GM18861 (cell line): ENCODE measurements around the gene ENOX1.

Experiments
- ATAC-seq: cut with Tn5 transposase; IDR thresholded peaks from one replicate; pipeline ENCODE4 v1.9.1; 2021; ENCODE audit not compliant: unreplicated experiment

Gene ENOX1

DNA sequence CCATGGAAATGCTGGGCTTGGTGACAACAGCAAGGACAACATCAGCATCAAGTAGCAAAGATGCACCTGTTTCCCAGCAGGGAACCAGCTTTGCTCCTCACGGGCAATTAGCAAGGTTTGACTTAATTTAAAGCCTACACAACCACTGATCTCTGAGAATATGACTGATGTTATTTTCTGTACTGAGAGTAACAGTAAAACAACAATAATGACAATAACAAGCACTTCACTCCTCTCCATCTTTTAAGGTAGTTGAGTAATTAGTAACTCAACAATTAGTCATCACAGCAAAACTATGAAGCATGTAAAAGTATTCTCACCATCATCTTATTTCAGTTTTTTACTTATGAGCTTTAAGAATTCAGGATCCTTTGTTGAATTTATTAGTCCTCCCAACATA lies 37.3 kb downstream of the ENOX1 start:
- ATAC-seq = no peak

DNA sequence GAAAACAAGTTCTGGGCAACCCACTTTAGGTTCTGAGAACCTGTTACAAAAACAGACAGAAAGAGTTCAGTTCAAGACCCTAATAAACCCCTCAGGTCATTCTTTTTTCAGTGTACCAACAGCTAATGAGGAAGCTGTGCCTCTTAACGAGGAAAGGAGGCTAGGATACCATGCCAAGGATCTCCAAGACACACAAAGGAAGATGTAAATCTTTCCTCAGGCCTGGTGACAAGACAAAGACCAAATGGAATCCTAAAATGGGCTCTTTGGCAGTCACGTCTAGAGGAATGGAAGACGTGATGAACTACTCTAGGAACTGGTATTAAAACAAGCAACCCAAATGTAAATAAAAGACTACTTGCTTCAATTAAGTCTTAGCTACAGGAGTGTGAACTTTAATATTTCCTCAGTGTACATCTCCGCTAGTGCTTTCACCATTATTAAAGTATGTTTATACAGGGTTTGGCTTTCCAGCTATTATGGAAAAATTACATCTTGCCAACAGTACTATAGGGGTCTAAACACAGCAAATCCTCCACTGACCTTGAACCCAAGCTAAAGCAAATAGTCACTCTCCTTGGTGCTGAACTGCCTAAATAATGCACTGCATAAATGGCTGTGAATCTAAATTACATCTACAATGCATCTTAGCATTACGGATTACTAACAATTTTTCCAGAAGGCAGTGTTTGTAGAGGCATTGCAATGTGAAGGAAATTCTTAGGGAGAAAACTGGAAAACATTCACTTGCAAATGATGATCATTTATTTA lies 42.3 kb downstream of the ENOX1 start:
- ATAC-seq = no peak

DNA sequence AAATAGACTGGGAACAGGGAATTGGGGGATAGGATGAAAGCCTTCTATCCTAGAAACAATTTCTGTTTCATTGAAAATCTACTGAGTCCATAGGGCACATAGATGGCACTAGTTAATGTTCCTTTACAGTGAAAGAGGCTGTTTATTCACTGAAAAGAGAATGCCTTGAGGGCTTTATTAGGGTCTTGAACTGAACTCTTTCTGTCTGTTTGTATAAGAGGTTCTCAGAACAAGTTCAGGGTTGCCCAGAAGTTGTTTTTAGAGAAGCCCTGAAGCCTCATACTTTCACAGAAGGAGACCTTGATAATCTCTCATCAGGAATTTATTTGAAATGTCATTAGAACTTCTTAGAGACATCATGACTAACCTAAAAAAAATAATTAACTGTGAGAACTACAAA lies 43.9 kb downstream of the ENOX1 start:
- no peak for ATAC-seq

DNA sequence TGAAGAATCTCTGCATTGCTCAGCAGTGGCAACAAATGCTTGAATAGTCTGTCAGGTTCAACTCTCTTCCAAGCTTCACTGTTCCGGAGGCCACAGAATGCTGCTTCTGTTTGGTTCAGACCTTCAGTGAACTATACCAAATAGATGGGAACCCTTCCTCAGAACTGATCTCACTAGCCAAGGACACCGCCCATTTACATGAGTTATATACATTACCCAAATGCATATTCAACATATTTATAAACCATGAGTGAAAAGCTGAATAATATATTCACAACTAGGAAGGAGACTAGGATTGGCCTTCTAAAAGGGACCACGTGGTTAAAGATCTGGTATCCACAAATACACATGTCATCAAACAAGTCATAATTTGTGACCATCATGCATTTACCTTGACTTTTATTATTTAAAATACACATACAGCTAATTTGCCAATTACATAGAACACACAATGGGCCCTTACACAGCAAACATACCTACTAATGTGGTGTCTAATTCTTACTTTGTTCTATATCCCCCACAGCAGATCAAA lies 49.3 kb downstream of the ENOX1 start:
- ATAC-seq = no peak

DNA sequence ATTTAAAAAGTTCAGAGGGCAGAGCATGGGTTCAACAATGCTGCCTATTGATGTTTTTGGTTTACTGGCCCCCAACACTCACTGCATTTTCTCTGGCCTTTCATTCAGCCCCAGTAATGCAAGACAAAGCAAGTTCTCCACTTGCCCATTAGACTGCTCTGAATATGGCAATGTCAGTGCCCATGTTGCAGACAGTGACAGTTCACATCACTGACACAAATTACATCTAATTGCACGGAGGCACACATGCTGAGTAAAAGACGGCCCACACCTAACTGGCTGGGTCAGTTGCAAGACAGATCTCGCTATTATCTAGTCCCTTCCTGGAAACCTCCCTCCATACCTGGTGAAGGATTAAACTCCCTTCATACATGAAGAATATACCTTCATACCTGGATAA lies 54.0 kb downstream of the ENOX1 start:
- ATAC-seq = no peak

DNA sequence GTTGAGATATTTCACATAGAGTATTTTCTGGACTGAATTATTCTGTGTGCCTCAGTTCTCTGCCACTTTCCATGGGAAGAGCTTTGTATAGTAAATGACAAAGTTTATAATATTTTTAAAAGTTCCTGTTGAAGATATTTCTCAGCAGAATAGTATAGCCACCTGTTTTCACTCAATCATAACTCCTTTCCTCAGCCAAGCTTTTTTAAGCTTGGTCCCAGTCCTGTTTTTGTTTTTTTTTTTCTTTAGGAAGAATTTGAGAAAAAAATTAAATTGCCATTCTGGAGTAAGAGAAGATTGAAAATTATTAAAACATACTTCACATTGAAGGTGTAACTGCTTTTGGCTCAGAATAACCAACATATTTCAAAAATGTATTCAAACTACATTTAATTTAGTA lies 55.5 kb downstream of the ENOX1 start:
- ATAC-seq = no peak

DNA sequence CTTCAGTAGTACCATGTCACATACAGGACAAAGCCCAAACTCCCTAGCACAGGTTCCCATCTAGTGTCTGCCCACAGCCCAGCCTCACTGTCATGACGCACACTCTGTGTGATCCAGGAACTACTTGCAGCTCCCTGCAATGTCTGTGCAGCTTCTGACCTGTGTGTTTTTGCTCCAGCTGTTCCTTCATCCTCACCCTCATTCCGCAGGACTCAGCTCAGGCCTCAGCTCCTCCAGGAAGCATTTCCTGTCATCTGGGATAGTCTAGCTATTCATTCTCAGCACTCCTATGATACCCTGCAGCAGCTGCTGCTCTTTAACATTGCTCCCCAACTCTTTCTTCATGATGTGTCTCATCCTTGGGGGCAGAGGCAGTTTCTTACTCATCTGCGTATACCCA lies 56.1 kb downstream of the ENOX1 start:
- ATAC-seq = no peak

DNA sequence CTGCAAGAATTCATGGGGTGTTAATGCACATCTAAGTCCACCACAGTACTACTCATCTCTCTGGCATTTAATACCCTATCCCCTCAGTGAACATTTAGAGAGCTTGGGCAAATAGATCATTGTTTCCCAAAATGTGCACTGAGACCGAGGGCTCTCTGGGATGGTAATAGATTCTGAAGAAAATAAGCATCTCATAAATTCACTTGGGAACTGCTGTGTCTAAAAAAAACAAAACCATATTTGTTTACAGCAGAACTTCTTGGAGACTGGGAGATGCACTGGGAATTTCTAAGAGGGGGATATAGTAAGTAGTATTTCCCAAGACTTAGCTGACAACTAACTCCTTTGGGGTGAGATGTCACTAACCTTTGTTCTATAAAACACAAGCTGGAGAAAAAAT lies 58.4 kb downstream of the ENOX1 start:
- ATAC-seq = no peak

DNA sequence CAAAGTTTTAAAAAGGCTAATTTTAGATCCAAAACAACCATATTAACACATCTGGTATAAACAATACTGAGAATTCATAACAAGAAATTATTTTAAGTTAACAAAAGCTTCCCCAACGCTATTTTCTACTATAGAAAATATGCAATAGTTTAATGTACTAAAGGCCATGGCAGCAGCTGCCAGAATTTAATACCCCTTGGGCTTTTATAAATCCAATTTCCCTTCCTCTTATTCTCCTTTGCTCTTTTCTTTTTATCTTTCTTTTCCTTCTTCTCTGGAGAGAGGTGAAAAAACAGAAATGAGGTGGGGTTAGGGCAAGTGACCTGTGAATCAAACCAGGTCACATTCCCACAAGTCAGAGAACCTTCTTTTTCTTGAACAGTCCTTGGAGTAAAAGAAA lies 58.9 kb downstream of the ENOX1 start:
- no peak for ATAC-seq

DNA sequence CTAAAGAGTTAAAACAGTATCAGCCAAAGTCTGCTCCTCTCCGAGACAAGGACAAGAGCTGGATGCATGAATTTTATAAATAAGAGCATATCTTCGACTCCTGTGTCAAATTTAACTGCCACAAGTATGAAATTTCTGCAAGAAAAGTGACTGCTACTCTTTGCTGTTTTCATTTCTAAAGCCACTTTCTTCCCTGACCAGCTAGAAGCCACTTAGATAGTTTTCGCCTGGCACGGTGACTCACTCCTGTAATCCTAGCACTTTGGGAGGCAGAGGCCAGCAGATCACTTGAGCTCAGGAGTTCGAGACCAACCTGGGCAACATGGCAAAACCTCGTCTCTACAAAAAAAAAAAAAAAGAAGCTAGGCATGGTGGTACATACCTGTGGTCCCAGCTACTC lies 61.3 kb downstream of the ENOX1 start:
- no peak for ATAC-seq

DNA sequence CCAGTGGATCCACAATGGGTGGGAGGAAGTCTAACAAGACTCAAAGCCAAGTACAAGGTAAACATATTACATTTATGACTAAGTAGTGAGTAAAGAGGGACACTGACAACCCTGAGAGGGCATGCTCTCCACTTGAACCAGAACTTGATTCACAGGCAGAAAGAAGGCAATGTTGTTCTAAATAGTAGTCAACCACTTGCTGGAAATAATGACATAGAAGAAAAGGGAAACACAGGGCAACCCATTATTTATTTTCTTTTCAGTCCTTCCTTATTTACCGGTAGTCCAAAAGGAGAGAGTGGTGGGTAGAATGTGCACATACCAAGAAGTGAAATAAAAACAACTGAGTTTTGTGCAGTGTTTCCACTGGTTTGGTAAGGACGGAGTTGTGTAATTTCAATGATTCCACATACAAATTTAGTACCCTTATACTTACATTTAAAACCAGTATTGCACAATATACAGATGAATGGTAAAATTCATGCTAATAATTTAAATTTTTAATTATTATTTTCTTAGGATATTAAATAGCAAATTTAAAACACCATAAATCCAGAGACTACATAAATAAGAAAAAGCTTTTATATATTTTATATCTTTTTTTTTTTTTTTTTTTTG lies 65.9 kb downstream of the ENOX1 start:
- no peak for ATAC-seq

DNA sequence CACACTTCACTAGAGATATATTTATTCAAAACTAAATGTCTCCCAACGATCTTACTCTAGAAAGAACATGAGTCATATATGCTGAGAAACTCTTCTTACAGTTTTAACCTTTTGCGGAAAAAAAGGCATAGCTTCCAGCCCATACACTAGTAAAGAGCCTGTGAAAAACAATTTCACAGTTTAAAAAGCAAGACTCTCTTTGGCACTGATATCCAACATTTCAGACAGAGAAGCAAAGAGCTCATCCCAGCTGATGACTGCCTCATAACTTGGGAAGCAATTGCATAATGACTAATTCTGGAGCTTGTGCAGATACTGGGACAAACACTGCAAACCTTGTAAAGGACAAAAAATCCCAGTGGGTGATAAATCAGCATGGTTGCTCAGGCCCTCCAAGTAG lies 88.0 kb downstream of the ENOX1 start:
- ATAC-seq = no peak

DNA sequence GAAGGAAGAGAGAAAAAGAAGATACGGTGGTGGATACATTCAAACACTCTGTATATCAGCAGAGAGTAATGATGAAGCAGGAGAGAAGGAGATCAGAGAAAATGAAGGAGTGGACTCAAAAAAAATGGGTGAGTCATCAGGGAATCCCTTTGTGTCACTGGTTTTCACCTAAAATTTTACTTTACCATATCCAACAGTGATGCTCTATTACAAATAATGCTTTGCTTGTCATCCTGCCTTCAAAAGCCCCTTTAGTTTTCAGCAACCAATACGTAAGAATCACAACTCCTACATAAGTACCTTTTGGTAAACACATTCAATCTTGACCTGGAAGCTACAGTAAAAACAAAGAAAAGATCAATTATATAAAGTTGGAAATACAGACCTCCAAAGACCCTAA lies 88.8 kb downstream of the ENOX1 start:
- ATAC-seq = no peak

DNA sequence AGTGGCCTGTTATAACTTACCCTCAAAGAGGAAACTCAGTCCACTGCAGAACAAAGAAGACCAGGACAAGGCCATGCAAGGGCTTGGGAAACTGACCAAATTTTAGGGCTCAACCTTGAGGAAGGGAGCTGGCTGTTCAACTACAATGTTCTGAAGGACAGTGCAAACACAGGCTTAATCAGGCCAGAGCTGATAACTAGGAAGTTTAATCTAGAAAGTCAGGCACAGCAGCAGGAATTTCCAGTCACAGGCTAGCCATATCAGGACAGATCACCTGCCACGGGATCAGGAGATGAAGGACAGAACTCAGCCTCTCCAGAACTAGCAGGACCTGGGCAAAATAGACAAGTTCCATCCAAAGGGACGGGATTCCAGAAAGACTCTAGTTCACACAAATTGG lies 89.4 kb downstream of the ENOX1 start:
- ATAC-seq = no peak

DNA sequence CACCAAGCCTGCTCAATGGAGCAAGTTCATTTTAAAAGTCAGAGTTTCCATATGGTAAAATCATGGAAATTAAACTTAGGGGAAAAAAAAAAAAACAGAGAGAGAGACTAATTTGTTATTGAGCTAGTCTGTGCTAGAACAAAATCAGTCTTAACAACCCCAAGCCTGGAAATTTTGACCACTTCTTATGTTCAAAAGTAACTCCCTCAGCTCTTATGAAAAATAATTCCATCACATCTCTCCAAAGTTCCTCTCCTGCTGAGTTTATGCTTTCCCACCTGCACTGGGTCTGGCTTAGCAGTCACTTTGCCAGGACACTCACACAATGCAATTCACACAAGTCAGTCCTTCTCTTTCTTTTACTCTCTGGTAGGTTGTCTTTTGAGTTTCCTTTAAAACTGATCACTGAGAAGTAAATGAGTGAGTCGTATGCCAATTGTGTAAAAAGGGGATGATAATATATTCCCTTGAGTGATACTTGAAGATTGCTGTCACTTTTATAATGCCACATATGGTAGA lies 92.6 kb downstream of the ENOX1 start:
- ATAC-seq = no peak

DNA sequence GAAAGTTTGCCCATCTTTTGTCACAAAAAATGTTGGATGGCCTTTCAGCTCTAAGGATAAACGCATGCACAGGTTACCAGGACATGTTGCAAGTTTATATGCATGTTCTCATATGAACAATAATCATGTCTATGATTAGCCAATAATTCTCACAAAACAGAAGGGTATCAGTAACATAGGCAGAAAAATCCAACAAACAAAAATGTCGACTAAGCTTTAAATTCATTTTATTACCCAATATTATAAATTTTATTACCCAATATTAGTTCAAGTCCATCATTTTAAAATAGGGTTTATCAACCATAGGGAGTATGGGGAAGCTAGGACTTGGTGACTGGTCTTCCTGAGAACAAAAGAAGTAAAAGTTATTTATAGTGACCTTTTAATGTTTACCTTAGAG lies 93.1 kb downstream of the ENOX1 start:
- no peak for ATAC-seq

DNA sequence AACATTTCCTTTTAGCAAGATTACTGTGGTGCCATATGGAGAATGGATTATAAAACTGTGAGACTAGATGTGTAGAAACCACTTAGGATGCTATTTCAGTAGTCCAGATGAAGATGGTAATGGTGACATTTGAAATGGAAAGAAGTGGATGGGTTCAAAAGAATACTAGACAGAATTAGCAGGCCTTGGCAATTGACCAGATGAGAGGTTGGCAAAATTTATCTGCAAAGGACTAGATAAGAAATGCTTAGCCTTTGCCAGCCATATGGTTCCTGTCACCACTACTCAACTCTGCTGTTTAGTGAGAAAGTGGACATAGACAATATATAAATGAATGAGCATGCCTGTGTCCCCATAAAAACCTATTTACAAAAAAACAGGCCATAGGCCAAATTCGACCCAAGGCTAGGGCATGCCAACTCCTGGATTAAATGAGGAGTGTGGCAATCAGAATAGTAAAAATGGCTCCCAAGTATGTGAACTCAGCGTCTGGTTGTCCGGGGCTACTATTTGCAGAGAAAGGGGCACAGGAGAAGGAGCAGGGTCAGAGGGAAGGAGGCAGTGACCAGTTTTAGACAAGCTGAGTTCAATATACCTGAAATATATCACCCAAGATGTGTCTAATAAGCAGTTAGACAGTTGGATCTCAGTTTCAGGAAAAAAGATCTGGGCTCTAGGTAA lies 98.4 kb downstream of the ENOX1 start:
- ATAC-seq = no peak

DNA sequence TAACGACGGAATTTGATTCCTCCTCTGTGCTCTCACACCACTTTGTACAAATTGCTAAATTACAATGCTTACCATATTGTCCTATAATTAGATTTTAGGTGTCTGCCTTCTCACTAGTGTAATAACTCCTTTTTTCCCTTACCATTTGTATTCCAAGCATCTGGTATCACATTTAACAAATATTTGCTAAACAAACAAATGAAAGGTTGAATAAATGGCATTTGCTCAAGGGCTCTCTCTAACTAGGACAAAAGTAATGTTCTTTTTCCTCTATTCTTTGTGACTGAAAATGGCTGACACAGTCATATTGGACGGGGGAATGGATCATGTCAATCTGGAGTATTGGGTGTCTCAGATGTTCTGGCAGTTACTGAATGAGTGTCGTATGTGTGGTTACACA lies 99.7 kb downstream of the ENOX1 start:
- ATAC-seq = no peak

DNA sequence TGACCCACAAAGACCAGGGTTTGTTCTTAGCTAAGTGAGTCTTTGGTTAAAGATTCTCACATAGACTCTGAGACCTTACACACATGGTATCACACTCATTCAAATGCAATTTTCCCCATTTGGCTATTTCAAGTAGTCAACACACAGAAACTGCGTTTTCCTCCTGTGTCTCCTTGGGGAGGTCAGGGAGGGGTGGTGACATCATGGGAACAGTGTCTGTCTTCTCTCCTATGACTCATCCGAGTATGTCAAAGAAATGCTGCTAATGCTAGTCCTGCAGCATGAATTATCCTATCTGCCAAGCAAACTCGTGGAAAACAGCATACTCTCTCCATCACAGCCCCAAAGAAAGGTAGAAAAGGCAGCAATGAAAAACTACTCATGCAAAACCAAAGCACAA lies 100.2 kb downstream of the ENOX1 start:
- no peak for ATAC-seq

DNA sequence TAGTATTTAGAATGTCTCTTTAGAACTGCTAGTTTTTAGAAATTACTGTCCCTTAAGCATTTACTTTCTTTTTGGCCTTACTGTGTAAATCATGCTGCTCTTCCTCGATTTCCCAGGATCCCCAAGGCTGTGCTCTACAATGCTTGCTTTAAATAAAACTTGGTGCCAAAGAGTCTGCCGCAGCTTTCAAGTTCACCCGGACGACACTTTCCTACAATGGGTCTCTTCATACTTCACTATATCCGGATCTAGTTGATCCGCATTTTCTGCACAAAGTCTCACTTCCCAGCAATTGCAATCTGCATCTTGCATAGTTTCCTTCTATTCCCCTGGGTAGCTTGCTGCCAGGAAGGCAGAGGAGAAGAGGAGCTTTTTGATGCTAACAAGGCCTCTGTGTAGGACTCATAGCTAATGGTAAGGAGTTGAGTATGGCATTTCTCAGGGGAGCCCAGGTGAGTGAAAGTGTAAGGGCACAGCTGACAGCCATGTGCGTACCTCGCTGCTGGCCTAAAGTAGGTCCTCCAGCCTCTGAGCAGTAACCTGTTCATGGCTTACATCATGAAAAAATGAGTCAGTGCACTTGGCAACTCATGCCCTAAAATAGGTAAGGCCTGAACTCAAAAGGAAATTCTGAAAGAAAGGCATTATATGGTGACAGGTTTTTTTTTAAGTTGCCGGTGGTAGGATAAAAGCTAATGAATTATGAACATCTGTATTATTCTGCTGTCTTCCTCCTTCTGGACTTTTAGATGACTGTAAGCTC lies 101.6 kb downstream of the ENOX1 start:
- no peak for ATAC-seq

DNA sequence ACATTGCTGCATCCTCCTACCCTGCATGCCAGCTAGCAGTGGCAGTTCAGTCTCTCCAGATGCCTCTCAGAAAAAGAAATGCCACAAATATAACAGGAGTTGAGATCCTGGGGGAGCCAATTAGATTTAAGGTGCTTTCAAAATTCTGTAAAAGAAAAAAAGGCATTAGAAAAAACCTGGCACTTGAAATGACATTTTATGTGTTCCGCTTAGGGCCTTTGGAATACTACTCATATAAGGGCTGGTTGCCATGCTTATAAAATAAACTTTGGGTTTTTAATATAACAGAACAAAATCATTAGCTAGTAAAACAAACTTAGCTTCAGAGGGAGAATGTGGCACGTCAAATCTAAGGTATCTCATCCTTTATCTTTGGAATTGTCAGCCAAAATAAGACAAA lies 104.1 kb downstream of the ENOX1 start:
- no peak for ATAC-seq
